Stomach (tissue), 4 donors: Measurements from ENCODE around the gene OR2T10.
"Not testable (repeated sequence)": the region's sequence is repeated elsewhere in the genome, so short reads cannot be mapped to it uniquely, and the experiment has no call there.

ENCODE experiments used
- CTCF ChIP-seq, 7 experiments: fragments of 450-650 bp in 4 of 7; fragments of 200-600 bp in 3 of 7; sonication (generic) in 3 of 7; IDR thresholded peaks; one replicate each; pipeline ENCODE4 v1.5.1; 2016 to 2019; ENCODE audit warnings: antibody characterized with exemption in 7 of 7, control low read depth in 2 of 7, mild to moderate bottlenecking in 1 of 7
- POLR2A ChIP-seq, 4 donors: fragments of 450-650 bp; IDR thresholded peaks; one replicate each; pipeline ENCODE4 v1.6.1; 2016; ENCODE audit warnings: antibody characterized with exemption in 4 of 4, control low read depth in 2 of 4, mild to moderate bottlenecking in 1 of 4, moderate library complexity in 1 of 4
- POLR2AphosphoS5 ChIP-seq, 3 donors: sonication (generic); formaldehyde crosslinking; IDR thresholded peaks; one replicate each; pipeline ENCODE4 v1.6.1; 2016; ENCODE audit warnings: antibody characterized with exemption in 3 of 3

GRCh38 chr1:248547383-248547782 lies 50.1 kb downstream of the OR2T10 start:
- not testable (repeated sequence) for TF ChIP-seq POLR2A, CTCF, POLR2AphosphoS5 (IDR thresholded peaks at IDR 0.05)
